WTC11 (cell line): ENCODE results near the gene AXIN2. TPM values are rescaled to one million over a fixed set of nuclear protein-coding genes. Genes with fewer than 3 reads are reported as not detected.

ENCODE experiments used
- ATAC-seq: fragments of 200-7000 bp; cut with Tn5 transposase; 2 replicates; pipeline ENCODE4 v1.10.0; 2021; ENCODE audit warnings: mild to moderate bottlenecking, moderate library complexity
- CTCF ChIA-PET: fragments of 300-600 bp; sonication (Branson Sonifier 250); formaldehyde crosslinking; loops from one replicate; lab custom pipeline; 2021; ENCODE audit warnings: antibody characterized with exemption; lab: Charles Lee
- POLR2A ChIA-PET: fragments of 350-600 bp; sonication (Branson Sonifier 250); formaldehyde crosslinking; loops from one replicate; lab custom pipeline; 2021; ENCODE audit warnings: antibody characterized with exemption; lab: Charles Lee
- DNase-seq: peaks from one replicate; pipeline ENCODE4 v3.0.0; 2021; ENCODE audit warnings: low spot score
- H3K27ac Mint-ChIP-seq: 2 replicates; pipeline ENCODE4 v1.8.0; 2021; ENCODE audit warnings: mixed read lengths
- H3K27me3 Mint-ChIP-seq: 2 replicates; pipeline ENCODE4 v1.8.0; 2021; ENCODE audit warnings: low read depth, mild to moderate bottlenecking, moderate library complexity, mixed read lengths
- H3K36me3 Mint-ChIP-seq: 2 replicates; pipeline ENCODE4 v1.8.0; 2021; ENCODE audit warnings: mixed read lengths
- H3K4me1 Mint-ChIP-seq: 2 replicates; pipeline ENCODE4 v1.8.0; 2022; ENCODE audit warnings: mixed read lengths
- H3K4me3 Mint-ChIP-seq: 2 replicates; pipeline ENCODE4 v1.8.0; 2021; ENCODE audit warnings: mild to moderate bottlenecking, moderate library complexity, mixed read lengths
- H3K9me3 Mint-ChIP-seq: 2 replicates; pipeline ENCODE4 v1.8.0; 2021; ENCODE audit warnings: mixed read lengths
- AR ChIP-seq: fragments of 250-450 bp; sonication (Bioruptor Pico); IDR thresholded peaks from 2 replicates; pipeline ENCODE4 v1.9.0; 2021; ENCODE audit warnings: mild to moderate bottlenecking
- ARID4B ChIP-seq: sonication (generic); formaldehyde crosslinking; IDR thresholded peaks from 2 replicates; pipeline ENCODE4 v1.8.0; 2023; ENCODE audit warnings: missing genetic modification reagents, mild to moderate bottlenecking, borderline replicate concordance
- ATF6 ChIP-seq: sonication (generic); formaldehyde crosslinking; IDR thresholded peaks from 2 replicates; pipeline ENCODE4 v1.8.1; 2023; ENCODE audit warnings: mild to moderate bottlenecking, missing genetic modification reagents
- CREB1 ChIP-seq: sonication (generic); formaldehyde crosslinking; IDR thresholded peaks from 2 replicates; pipeline ENCODE4 v1.8.0; 2023; ENCODE audit warnings: mild to moderate bottlenecking, missing genetic modification reagents
- ETV6 ChIP-seq: sonication (generic); formaldehyde crosslinking; IDR thresholded peaks from 2 replicates; pipeline ENCODE4 v1.8.1; 2022; ENCODE audit warnings: mild to moderate bottlenecking, missing genetic modification reagents
- JAZF1 ChIP-seq: fragments of 250-450 bp; sonication (Bioruptor Pico); IDR thresholded peaks from 2 replicates; pipeline ENCODE4 v1.9.0; 2021; ENCODE audit warnings: moderate library complexity, mild to moderate bottlenecking, inconsistent platforms
- NFATC4 ChIP-seq: fragments of 250-450 bp; sonication (Bioruptor Pico); IDR thresholded peaks from 2 replicates; pipeline ENCODE4 v1.9.0; 2021; ENCODE audit warnings: mild to moderate bottlenecking
- NR1H2 ChIP-seq: sonication (generic); formaldehyde crosslinking; IDR thresholded peaks from 2 replicates; pipeline ENCODE4 v1.9.0; 2021; ENCODE audit warnings: mild to moderate bottlenecking, moderate library complexity, missing genetic modification reagents
- SMAD3 ChIP-seq: sonication (generic); formaldehyde crosslinking; IDR thresholded peaks from 2 replicates; pipeline ENCODE4 v1.8.0; 2022; ENCODE audit warnings: missing genetic modification reagents, mild to moderate bottlenecking, borderline replicate concordance
- SOX15 ChIP-seq: fragments of 250-450 bp; sonication (Bioruptor Pico); IDR thresholded peaks from 2 replicates; pipeline ENCODE4 v1.9.0; 2021; ENCODE audit warnings: mild to moderate bottlenecking
- STAT6 ChIP-seq: sonication (generic); formaldehyde crosslinking; conservative IDR thresholded peaks from 2 replicates; pipeline ENCODE4 v1.8.1; 2023; ENCODE audit warnings: mild to moderate bottlenecking, low read depth, missing genetic modification reagents, moderate library complexity
- TEAD4 ChIP-seq: sonication (generic); formaldehyde crosslinking; IDR thresholded peaks from 2 replicates; pipeline ENCODE4 v1.8.0; 2022; ENCODE audit warnings: mild to moderate bottlenecking, missing genetic modification reagents
- ZNF219 ChIP-seq: sonication (generic); formaldehyde crosslinking; IDR thresholded peaks from 2 replicates; pipeline ENCODE4 v1.8.0; 2023; ENCODE audit warnings: missing genetic modification reagents, mild to moderate bottlenecking, borderline replicate concordance
- ZNF671 ChIP-seq: fragments of 250-450 bp; sonication (Bioruptor Pico); IDR thresholded peaks from 2 replicates; pipeline ENCODE4 v1.8.0; 2021; ENCODE audit warnings: mild to moderate bottlenecking
- total RNA-seq: library from RNA; stranded (reverse); gene quantifications from 3 replicates; pipeline ENCODE4 v1.2.3, GENCODE V29; 2021
- TF ChIP-seq, protein P1 (sequence below): sonication (generic); formaldehyde crosslinking; IDR thresholded peaks from 2 replicates; pipeline ENCODE4 v1.8.0; 2022; ENCODE audit warnings: missing genetic modification reagents

AXIN2 gene
- total RNA-seq, 1 experiment from 2014 or later: 35.0 TPM

GRCh38 chr17:65551267-65552040, 10.0 kb downstream of the AXIN2 start:
- TF ChIP-seq AR (CRISPR knock-in tag): no peak
- no peak for TF ChIP-seq CREB1 (CRISPR knock-in tag)
- no peak for TF ChIP-seq ZNF219 (CRISPR knock-in tag)
- no peak for TF ChIP-seq JAZF1 (CRISPR knock-in tag)
- no peak for TF ChIP-seq NFATC4 (CRISPR knock-in tag)
- no peak for TF ChIP-seq STAT6 (CRISPR knock-in tag)
- TF ChIP-seq SOX15 (CRISPR knock-in tag): no peak
- TF ChIP-seq ETV6 (CRISPR knock-in tag): no peak
- TF ChIP-seq ARID4B (CRISPR knock-in tag): no peak
- no peak for TF ChIP-seq TEAD4
- TF ChIP-seq, protein P1, sequence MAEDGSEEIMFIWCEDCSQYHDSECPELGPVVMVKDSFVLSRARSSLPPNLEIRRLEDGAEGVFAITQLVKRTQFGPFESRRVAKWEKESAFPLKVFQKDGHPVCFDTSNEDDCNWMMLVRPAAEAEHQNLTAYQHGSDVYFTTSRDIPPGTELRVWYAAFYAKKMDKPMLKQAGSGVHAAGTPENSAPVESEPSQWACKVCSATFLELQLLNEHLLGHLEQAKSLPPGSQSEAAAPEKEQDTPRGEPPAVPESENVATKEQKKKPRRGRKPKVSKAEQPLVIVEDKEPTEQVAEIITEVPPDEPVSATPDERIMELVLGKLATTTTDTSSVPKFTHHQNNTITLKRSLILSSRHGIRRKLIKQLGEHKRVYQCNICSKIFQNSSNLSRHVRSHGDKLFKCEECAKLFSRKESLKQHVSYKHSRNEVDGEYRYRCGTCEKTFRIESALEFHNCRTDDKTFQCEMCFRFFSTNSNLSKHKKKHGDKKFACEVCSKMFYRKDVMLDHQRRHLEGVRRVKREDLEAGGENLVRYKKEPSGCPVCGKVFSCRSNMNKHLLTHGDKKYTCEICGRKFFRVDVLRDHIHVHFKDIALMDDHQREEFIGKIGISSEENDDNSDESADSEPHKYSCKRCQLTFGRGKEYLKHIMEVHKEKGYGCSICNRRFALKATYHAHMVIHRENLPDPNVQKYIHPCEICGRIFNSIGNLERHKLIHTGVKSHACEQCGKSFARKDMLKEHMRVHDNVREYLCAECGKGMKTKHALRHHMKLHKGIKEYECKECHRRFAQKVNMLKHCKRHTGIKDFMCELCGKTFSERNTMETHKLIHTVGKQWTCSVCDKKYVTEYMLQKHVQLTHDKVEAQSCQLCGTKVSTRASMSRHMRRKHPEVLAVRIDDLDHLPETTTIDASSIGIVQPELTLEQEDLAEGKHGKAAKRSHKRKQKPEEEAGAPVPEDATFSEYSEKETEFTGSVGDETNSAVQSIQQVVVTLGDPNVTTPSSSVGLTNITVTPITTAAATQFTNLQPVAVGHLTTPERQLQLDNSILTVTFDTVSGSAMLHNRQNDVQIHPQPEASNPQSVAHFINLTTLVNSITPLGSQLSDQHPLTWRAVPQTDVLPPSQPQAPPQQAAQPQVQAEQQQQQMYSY (CRISPR knock-in tag): no peak
- no peak for TF ChIP-seq SMAD3 (CRISPR knock-in tag)
- no peak for TF ChIP-seq NR1H2 (CRISPR knock-in tag)
- TF ChIP-seq ATF6 (CRISPR knock-in tag): no peak
- no peak for TF ChIP-seq ZNF671
- DNase-seq: no peak
- ChIA-PET CTCF (interaction anchor here (1.9 kb wide), 1 partner anchor 246 kb away, joined by 5 read pairs; no protein-coding TSS in a partner anchor), POLR2A (no interaction called here)
- Mint-ChIP-seq H3K27me3 (no peaks in the 10 kb centered on the region), H3K9me3 (no peaks in the 10 kb centered on the region), H3K27ac (peak overlapping the region; percentile 74), H3K4me1 (peaks cover 57% of the 10 kb centered on the region), H3K36me3 (peaks cover 37% of the 10 kb centered on the region), H3K4me3 (no peak overlapping the region)
- ATAC-seq: no peak
